Endothelial cell of umbilical vein (primary cell): ENCODE results near the gene CHD9NB.

Experiments used
- EZH2 ChIP-seq: IDR thresholded peaks from 2 replicates; pipeline ENCODE4 v1.6.1; 2012; ENCODE audit warnings: borderline replicate concordance, low read depth, mild to moderate bottlenecking, moderate library complexity, low read length, inconsistent platforms; ENCODE audit not compliant: severe bottlenecking
- MYC ChIP-seq: IDR thresholded peaks from one replicate; pipeline ENCODE4 v1.6.1; 2011; ENCODE audit warnings: mild to moderate bottlenecking, low read depth, low read length
- POLR2A ChIP-seq: IDR thresholded peaks from 2 replicates; pipeline ENCODE4 v1.6.1; 2012; ENCODE audit warnings: low read depth, mild to moderate bottlenecking, control low read depth, low read length
- POLR2AphosphoS5 ChIP-seq: IDR thresholded peaks from 2 replicates; pipeline ENCODE4 v1.6.1; 2012; ENCODE audit warnings: low read depth, mild to moderate bottlenecking, control low read depth, low read length, moderate library complexity; ENCODE audit not compliant: insufficient read depth
- TF ChIP-seq, protein P1 (sequence below), 2 donors: IDR thresholded peaks; 1 replicate in 1 of 2; 2 replicates in 1 of 2; pipeline ENCODE4 v1.5.1; 2011; ENCODE audit warnings: low read length in 2 of 2, mild to moderate bottlenecking in 2 of 2, moderate library complexity in 2 of 2, control low read depth in 1 of 2, inconsistent platforms in 1 of 2, low read depth in 1 of 2; ENCODE audit not compliant: insufficient read depth in 1 of 2; ENCODE audit errors: extremely low read depth in 1 of 2
- TF ChIP-seq, protein P2 (sequence below): IDR thresholded peaks from 2 replicates; pipeline ENCODE4 v1.6.1; 2011; ENCODE audit not compliant: insufficient read depth, insufficient read length

DNA sequence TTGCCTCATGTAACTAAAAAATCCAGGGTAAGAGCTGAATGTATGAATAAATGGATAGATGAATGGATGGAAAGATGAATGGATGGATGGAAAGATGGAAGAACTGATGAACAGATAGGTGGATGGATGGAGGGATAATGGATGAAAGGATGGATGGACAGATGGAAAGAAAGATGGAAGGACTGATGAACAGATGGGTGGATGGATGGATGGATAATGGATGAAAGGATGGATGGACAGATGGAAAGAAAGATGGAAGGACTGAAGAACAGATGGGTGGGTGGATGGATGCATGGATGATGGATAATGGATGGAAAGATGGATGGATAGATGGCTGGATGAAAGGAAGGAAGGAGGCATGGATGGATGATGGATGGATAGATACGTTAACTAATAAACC, 11.9 kb downstream of the CHD9NB start:
- TF ChIP-seq, protein P1, sequence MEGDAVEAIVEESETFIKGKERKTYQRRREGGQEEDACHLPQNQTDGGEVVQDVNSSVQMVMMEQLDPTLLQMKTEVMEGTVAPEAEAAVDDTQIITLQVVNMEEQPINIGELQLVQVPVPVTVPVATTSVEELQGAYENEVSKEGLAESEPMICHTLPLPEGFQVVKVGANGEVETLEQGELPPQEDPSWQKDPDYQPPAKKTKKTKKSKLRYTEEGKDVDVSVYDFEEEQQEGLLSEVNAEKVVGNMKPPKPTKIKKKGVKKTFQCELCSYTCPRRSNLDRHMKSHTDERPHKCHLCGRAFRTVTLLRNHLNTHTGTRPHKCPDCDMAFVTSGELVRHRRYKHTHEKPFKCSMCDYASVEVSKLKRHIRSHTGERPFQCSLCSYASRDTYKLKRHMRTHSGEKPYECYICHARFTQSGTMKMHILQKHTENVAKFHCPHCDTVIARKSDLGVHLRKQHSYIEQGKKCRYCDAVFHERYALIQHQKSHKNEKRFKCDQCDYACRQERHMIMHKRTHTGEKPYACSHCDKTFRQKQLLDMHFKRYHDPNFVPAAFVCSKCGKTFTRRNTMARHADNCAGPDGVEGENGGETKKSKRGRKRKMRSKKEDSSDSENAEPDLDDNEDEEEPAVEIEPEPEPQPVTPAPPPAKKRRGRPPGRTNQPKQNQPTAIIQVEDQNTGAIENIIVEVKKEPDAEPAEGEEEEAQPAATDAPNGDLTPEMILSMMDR (IDR thresholded peaks at IDR 0.05; ENCODE audit: extremely low read depth in 1 of 2, insufficient read depth in 1 of 2, low read depth in 1 of 2, low read length in 2 of 2) = no peak
- no peak for TF ChIP-seq POLR2A
- TF ChIP-seq EZH2 = no peak
- TF ChIP-seq POLR2AphosphoS5 = no peak
- TF ChIP-seq, protein P2, sequence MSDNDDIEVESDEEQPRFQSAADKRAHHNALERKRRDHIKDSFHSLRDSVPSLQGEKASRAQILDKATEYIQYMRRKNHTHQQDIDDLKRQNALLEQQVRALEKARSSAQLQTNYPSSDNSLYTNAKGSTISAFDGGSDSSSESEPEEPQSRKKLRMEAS = no peak
- no peak for TF ChIP-seq MYC
